Lower leg skin (tissue), 3 donors: ENCODE results near the gene ANTXR1.

Source experiments
- CTCF ChIP-seq, 3 donors: fragments of 450-650 bp; IDR thresholded peaks; one replicate each; pipeline ENCODE4 v1.5.1; 2016; ENCODE audit warnings: antibody characterized with exemption in 3 of 3, mild to moderate bottlenecking in 3 of 3, moderate library complexity in 2 of 3
- POLR2A ChIP-seq, 2 donors: fragments of 450-650 bp; IDR thresholded peaks; one replicate each; pipeline ENCODE4 v1.6.1; 2016 to 2017; ENCODE audit warnings: antibody characterized with exemption in 2 of 2, mild to moderate bottlenecking in 1 of 2, moderate library complexity in 1 of 2

GRCh38 chr2:69200107-69200520 is 187.1 kb downstream of the ANTXR1 start:
- no peak for TF ChIP-seq CTCF (IDR thresholded peaks at IDR 0.05)
- no peak for TF ChIP-seq POLR2A (IDR thresholded peaks at IDR 0.05)
